NCI-H82 (cell line): ENCODE results near the gene TXNDC9.
"Not testable (repeated sequence)": the region's sequence is repeated elsewhere in the genome, so short reads cannot be mapped to it uniquely, and the experiment has no call there.

Source experiments
- DNase-seq: peaks from one replicate; lab custom pipeline; 2025; lab: John Stamatoyannopoulos, UW

TXNDC9 gene, protein sequence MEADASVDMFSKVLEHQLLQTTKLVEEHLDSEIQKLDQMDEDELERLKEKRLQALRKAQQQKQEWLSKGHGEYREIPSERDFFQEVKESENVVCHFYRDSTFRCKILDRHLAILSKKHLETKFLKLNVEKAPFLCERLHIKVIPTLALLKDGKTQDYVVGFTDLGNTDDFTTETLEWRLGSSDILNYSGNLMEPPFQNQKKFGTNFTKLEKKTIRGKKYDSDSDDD

DNA sequence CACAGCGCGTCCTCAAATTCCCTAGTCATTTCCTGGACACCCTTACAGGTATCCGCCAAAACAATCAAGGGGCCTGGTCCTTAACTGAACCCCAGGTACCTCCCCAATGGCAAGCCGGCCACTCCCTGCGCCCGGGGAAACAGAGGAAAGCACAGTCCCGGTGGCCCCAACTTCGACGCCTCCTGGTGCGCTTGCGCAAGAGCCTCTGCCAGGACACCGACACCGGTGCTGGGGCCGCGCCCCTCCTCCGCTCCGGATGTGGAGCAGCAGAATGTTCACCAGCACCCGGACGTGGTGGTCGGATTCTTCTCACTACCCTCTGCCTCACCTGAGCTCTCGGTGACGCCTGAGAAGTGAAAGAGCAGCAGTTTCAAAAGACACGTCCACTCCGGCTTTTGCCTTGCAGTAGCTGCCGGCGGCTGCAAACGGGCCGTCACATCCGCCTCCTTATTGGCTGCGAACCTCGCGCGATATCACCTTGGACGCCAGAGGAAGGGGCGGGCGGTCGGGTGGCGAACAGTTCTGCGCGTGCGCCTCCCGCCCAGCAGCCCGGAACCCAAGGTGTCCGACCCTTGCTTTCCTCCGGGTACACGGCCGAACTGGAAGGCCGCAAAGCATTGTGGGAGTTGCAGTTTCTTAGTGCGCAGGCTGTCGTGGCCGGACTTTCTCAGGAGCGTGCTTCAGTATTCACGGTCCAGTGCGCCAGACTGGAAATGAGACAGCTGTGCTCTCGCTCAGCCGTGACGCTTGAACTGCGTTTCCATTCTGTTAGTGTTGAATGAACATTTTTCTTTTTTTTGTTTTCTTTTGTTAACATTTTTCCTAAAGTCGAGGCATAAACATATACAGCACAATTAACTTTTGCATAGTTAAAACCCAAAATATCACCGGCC is at the start of gene TXNDC9:
Gene TXNDC9 (minus strand): TSS at position 423 of the 893 bp plus-strand sequence. CDS start 3,123 bp downstream, outside the sequence.
- DNase-seq: peak; percentile 100

DNA sequence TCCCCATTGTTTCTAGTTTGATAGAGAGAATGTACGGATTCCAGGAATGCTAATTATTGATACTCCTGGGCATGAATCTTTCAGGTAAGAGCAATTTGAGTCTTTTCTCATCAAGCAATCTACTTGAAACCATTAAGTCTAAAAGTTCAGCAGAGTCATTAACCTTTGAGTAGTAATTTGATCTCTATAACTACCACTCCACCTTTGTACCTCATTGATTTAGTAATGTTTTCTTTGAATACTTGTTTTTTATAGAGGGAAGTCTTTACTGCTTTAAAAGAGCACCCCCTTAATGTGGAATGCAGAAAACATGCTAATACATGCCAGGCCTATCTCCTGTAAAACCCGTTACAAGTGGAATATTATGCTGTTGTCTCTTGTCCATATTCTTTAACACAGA is 46.0 kb upstream of the TXNDC9 start:
- DNase-seq: no peak

DNA sequence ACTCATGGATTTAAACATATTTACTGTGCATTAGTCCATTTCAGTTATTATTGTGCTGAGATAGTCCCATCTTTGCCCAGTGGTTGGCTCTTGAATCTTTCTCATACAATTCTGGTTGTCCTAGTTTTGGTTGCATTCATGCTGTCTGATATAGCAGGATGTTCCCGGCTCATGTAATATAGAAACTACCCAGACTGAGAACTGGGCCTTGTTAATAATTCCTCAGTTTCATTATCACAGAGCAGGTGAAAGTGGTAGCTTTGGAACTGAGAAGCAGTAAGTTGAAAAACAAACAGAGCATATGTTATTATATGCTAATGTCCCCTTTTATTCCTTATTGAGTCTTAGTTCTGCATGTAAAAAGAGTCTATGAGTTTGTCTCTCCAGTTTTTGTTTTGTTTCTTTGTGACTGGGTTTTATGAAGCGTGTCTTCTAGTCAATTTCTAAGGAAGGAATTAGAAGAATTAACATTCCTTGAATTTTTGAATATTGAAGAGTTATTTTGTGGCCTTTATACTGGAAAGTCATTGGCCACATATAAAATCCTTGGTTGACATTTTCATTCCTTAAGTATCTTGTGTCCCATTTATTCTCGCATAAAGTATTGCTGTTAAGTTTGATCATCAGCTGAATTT is 44.4 kb upstream of the TXNDC9 start:
- no peak for DNase-seq

DNA sequence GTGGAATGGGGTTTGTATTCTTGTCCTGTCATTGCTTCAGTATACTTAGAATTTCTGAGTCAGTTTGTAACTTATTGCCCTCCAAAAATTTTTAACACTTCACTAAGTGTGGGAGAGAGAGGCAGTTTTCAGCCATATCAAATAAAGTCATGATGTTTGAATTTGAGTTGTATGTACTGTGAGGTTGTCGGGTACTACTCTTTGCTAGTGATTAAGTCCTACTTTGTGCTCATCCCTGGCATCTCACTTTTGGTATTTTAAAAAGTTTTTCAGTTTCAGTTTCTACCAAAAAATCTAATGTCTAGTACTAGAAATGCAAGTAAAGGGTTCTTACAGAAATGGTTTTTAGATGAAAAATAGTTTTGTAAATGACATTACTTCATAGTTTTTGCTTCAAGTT is 41.7 kb upstream of the TXNDC9 start:
- no peak for DNase-seq

DNA sequence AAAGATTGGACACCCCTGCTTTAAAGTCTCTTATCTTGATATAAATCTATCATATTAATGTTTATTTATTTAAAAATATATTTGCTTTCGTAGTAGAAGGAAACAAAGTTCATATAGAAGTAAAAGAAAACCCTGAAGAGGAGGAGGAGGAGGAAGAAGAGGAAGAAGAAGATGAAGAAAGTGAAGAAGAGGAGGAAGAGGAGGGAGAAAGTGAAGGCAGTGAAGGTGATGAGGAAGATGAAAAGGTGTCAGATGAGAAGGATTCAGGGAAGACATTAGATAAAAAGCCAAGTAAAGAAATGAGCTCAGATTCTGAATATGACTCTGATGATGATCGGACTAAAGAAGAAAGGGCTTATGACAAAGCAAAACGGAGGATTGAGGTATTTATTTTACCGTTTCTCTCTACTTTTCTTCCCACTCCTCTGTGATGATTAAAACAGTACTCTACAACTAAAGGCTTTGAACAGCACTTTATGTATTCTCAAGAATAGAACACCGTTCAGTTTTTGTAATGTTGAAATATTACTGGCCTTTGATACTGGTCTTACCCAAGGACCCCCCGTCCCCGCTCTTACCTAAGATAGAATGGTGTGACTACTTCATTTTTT is 40.2 kb upstream of the TXNDC9 start:
- DNase-seq: no peak

DNA sequence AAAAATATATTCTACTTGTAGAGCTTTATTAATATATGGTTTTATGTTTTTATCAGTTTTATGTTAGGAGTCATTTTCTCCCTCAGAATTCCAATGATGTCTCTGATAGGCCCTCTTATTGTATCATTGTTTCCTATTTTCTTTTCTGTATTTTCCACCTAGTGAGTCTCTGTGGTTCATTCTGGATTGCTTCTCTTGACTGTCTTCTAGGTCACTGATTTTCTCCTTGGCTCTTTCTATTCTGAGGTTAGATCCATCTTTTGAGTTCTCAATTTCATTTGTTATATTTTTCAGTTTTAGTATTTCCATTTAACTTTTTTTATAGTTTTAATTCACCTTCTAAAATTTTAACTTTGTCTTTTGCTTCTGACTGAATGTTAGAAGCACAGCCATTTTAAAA is 38.6 kb upstream of the TXNDC9 start:
- DNase-seq: no peak

DNA sequence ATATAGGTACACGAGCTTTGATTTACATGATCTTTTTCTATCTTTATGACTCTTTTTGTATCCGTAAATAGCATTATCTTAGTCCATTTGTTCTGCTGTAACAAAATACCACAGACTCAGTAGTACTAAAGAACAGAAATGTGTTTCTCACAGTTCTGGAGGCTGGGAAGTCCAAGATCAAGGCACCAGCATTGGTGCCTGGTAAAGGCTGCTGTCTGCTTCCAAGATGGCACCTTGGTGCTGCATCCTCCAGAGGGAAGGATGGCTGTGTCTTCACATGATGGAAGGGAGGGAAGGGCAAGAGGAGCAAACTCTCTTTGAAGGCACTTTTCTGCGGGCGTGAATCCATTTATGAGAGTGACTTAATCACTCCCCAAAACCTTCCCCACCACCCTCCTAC is 37.0 kb upstream of the TXNDC9 start:
- DNase-seq: no peak

DNA sequence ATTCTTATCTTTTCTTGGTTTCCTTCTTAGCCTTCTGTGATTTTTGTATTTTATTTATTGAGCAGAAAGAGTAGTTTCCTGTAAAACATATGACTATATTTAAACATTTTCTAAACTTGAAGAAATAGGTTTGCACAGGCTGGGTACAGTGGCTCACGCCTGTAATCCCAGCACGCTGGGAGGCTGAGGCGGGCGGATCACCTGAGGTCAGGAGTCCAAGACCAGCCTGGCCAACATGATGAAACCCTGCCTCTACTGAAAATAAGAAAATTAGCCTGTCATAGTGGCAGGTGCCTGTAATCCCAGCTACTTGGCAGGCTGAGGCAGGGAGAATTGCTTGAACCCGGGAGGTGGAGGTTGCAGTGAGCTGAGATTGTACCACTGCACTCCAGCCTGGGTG is 32.7 kb upstream of the TXNDC9 start:
- not testable (repeated sequence) for DNase-seq

DNA sequence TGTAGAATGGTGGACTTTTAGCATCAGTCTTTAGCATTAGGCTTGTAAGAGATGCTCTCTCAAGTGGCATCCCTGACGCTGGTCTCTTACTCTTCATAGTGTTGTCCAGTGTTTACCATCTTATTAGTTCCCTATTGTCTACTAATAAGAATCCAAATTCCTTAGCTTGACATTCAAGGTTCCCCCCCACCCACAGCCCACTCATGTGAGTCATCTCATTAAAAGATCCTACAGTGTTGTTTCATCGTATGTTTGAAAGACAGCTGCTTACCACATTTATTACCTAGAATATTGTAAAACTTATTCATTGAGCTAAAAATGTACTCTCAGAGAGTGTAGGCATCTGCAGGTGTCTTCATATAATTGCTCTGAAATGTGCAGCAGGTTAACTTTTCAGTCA is 29.5 kb upstream of the TXNDC9 start:
- no peak for DNase-seq

DNA sequence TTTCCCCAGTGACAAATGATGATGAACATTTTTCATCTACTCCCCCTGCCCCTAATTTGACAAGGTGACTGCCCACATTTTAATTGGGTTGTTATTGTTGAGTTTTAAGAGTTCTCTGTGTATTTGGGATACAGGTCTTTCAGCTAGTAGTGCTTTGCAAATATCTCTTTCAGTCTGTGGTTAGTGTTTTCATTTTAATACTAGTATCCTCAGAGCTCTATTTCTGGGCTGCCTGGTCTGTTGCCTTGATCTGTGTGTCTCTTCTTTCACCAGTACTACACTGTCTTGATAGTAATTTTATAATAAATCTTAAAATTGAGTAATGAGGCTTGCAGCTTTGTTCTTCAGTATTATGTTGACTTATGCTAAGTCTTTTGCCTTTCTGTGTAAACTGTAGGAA is 20.7 kb upstream of the TXNDC9 start:
- no peak for DNase-seq

DNA sequence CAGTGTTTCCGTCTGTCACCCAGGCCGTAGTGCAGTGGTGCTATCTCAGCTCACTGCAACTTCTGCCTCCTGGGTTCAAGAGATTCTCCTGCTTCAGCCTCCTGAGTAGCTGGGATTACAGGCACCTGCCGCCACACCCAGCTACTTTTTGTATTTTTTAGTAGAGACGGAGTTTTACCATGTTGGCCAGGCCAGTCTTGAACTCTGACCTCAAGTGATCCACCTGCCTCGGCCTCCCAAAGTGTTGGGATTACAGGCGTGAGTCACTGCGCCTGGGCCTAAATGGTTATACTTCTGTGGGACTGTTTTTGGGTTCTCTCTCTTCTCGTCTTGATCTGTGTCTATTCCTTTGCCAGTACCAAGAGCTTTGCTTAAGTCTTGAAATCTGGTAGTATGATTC is 18.7 kb upstream of the TXNDC9 start:
- DNase-seq: not testable (repeated sequence)

DNA sequence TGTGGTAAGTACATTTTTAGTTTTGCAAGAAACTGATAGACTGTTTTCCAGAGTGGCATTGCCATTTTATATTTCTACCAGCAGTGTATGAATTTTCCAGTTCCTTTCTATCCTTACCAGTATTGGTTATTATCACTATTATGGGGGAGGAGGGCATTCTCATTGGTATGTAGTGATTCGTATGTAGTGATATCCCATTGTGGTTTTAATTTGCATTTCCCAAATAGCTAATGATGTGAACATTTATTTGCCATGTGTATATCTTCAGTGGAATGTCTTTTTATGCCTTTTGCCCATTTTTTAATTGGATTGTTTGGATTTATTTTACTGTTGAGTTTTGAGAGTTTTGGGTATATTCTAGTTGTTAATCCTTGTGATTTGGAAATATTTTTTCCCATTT is 17.9 kb upstream of the TXNDC9 start:
- no peak for DNase-seq

DNA sequence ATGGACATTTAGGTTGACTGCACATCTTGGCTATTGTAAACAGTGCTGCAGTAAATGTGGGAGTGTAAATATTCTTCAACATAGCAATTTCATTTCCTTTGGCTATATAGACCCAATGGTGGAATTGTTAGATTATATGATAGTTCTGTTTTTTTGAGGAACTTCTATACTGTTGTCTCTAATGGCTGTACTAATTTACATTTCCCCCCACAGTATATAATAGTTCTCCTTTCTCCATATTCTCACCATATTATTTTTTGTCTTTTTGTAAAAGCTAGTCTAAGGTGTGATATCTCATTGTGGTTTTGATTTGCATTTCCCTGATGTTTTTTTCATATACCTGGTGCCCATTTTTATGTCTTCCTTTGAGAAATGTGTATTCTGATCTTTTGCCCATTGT is 14.1 kb upstream of the TXNDC9 start:
- DNase-seq: no peak

DNA sequence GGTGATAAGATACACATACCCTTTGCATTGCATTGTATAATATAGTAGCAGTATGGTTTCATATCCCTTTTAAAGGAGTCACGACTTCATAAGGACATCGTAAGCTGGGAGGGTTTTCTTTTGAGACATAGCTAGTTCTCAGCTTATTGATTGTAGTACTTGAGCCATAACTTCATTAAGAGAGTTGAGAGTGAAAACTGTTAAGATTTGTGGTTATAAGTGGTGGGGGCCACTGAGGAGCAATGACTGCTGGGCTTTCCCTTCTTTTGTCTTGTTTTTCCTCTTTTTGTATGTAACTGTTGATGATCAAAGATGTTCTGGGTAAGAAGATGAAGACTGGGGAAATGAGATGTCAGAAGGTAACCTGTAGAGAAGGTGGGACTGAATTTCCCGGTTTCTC is 12.0 kb upstream of the TXNDC9 start:
- no peak for DNase-seq

DNA sequence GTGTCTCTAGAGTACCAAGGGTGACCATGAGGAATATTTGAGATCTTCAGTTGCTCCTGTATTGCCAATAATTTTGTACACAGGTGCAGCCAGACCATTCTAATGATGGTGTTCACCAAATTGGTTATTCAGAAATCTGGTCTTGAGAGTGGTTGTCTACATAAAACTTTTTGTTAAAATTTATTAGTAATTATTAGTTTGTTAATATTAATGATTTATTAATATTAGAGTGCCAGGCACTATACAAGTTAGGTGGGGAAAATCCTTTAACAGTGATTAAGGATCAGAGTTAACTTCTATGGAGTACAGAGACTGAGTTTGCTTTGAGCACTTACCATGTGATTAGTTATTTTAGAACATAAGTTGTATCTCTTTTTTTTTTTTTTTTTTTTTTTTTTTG is 10.1 kb upstream of the TXNDC9 start:
- no peak for DNase-seq

DNA sequence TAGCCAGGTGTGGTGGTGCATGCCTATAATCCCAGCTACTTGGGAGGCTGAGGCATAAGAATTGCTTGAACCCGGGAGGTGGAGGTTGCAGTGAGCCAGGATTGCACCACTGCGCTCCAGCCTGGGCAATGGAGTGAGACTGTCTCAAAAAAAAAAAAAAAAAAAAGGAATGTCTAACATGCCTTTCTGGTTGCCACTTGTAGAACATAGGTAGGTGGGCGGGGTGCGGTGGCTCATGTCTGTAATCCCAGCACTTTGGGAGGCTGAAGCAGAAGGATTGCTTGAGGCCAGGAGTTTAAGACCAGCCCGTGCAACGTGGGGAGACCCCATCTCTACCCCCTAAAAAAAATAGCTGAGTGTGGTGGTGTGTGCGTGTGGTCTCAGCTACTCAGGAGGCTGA is 9.3 kb upstream of the TXNDC9 start:
- not testable (repeated sequence) for DNase-seq

DNA sequence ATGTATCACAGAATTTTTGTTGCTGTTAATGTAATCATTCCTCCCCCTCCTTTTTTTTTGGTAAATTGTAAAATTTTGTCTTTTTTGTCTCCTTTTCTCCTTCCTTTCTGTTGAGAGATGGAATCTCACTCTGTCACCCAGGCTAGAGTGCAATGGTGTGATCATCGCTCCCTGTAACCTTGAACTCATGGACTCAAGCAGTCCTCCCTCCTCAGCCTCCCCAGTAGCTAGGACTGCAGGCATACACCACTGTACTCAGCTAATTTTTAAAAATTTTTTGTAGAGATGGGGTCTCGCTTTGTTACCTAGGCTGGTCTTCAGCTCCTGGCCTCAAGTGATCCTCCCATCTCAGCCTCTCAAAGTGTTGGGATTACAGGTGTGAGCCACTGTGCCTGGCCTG is 6.4 kb upstream of the TXNDC9 start:
- DNase-seq: no peak

DNA sequence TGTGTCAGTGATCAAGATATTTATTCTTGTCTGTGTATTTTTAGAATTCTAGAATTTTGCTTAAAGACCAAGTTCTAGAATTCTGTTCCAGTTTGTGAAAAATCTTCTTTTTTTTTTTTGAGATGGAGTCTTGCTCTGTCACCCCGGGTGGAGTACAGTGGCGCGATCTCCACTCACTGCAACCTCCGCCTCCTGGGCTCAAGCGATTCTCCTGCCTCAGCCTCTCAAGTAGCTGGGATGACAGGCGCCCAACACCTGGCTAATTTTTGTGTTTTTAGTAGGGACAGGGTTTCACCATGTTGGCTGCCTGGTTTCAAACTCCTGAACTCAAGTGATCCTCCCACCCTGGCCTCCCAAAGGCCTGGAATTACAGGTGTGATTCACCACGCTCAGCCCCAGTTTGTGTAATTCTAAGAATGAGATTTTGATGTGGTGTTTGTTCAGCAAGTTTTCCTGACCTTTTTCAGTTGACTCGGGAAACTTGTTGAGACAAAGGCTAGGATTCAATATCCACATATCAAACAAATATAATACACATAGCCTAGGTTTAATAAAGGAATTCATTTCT is 4.6 kb upstream of the TXNDC9 start:
- no peak for DNase-seq

DNA sequence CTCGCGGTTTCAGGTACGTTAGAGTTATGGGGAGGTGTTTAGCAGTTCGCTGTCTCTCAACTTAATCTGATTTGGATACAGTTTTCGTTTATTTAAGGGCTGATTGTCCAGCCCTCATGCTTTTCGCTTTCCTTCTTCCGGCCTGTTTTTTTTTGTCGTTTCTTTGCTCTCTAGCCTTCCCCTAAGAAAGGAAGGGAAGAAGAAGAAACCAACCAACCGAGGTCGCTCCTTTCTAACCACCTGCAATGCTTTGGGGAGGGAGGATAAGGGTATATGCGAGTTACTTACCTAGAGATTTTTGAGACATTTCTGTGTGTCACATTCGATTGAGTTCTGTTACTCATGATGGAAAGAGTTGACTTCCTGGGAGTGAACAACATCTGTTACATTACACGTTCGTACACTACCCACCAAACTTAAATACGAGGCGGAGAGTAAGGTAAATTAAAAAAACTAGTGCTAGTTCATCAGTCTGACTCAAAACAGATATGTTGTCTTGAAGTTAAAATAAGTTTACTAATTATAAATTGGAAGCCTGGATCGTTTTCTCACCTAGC is 2.0 kb upstream of the TXNDC9 start:
- peak; percentile 58 for DNase-seq

DNA sequence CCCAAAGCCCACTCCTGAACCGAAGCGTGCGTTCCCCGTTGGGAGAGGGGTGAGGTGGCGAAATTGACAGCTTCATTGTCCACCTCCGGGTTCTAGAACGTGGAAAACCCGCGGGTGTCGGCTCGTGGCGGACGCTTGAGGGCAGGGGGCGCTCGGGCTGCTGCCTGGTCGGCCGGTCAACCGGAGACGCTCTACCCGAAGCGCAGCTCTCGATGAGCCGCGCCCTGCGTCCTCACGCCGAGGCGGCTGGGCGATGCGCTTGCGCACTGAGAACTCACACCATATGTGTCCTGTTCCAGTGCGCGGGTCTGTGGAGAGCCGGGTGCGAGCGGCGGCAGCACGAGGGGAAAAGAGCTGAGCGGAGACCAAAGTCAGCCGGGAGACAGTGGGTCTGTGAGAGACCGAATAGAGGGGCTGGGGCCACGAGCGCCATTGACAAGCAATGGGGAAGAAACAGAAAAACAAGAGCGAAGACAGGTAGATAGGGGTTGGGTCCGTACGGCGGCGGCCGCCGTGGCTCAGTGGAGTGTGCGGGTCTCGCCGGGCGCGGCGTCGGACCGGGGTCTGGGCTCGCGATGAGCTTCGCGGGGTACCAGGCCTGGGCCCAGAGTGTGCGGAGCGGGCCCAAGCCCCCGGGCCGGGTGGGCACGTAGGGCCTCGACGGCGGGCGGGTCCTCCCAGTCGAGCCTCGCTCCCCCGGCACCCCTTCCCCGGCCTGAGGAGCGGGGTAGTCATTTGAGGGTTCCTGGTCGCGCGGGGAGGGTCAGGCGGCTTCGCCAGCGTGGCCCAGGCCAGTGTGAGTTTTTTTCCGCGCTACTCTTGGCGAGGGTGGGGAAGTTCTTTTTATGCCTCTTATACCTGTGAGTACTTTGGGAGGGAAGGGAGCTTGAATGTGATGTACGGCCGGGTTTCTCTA is 1.2 kb upstream of the TXNDC9 start, which contains the start of gene EIF5B:
Gene EIF5B (plus strand): TSS at position 277 of the 916 bp plus-strand sequence. CDS start 166 bp downstream, at position 443.
- peak; percentile 99 for DNase-seq

DNA sequence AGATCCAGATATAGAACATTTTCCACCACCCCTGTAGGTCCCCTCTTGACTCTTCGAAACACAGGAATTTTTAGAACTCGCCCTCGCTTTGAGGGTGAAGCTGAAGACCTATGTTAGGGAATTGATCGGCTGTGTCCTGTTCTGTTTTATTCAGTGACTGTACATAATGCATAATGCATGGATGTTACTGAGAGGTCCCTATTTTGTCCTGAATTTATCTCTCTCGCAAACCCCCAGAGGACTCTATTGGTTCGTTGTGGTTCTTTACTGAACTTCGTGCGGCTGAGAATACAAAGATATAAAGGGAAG is 625 bp upstream of the TXNDC9 start:
- no peak for DNase-seq
